HepG2 (cell line): ENCODE data around the gene HINFP. TPM values are rescaled to one million over a fixed set of nuclear protein-coding genes. Genes with fewer than 3 reads are reported as not detected.

Source experiments
- AKNA ChIP-seq: sonication (generic); formaldehyde crosslinking; IDR thresholded peaks from 2 replicates; pipeline ENCODE4 v1.4.0; 2020; ENCODE audit warnings: missing genetic modification reagents, borderline replicate concordance
- ARNT ChIP-seq: fragments of 450-650 bp; IDR thresholded peaks from 2 replicates; pipeline ENCODE4 v1.6.1; 2017
- CHCHD3 ChIP-seq: sonication (generic); formaldehyde crosslinking; IDR thresholded peaks from 2 replicates; pipeline ENCODE4 v1.8.0; 2022; ENCODE audit warnings: mild to moderate bottlenecking, missing genetic modification reagents, moderate library complexity
- GMEB1 ChIP-seq: sonication (generic); formaldehyde crosslinking; IDR thresholded peaks from 2 replicates; pipeline ENCODE4 v1.5.1; 2020; ENCODE audit warnings: missing genetic modification reagents, mild to moderate bottlenecking, borderline replicate concordance
- GPN1 ChIP-seq: sonication (generic); formaldehyde crosslinking; IDR thresholded peaks from 2 replicates; pipeline ENCODE4 v1.5.1; 2020; ENCODE audit warnings: missing genetic modification reagents, borderline replicate concordance
- HNF1B ChIP-seq: sonication (generic); formaldehyde crosslinking; IDR thresholded peaks from 2 replicates; pipeline ENCODE4 v1.5.1; 2020; ENCODE audit warnings: mild to moderate bottlenecking, moderate library complexity, missing genetic modification reagents
- KDM1A ChIP-seq: IDR thresholded peaks from 2 replicates; pipeline ENCODE4 v1.6.1; 2016; ENCODE audit warnings: missing compliant biosample characterization
- KLF15 ChIP-seq: sonication (generic); formaldehyde crosslinking; IDR thresholded peaks from 2 replicates; pipeline ENCODE4 v1.8.1; 2023; ENCODE audit warnings: borderline replicate concordance, mild to moderate bottlenecking, inconsistent platforms, missing genetic modification reagents, mixed read lengths
- POLR2A ChIP-seq, 2 experiments: IDR thresholded peaks; 2 replicates each; pipeline ENCODE4 v1.6.1; 2011; ENCODE audit warnings: low read depth in 2 of 2, low read length in 2 of 2, mild to moderate bottlenecking in 1 of 2, moderate library complexity in 1 of 2; ENCODE audit not compliant: insufficient read depth in 1 of 2
- RXRA ChIP-seq: sonication (generic); formaldehyde crosslinking; IDR thresholded peaks from 2 replicates; pipeline ENCODE4 v1.5.1; 2020; ENCODE audit warnings: missing genetic modification reagents
- SRSF4 ChIP-seq: fragments of 200-400 bp; formaldehyde crosslinking; IDR thresholded peaks from one replicate; pipeline ENCODE4 v1.6.1; 2018; ENCODE audit warnings: mild to moderate bottlenecking, low read depth, low read length, moderate library complexity; ENCODE audit not compliant: poor library complexity, severe bottlenecking
- TSC22D2 ChIP-seq: sonication (generic); formaldehyde crosslinking; IDR thresholded peaks from 2 replicates; pipeline ENCODE4 v1.5.1; 2020; ENCODE audit warnings: missing genetic modification reagents, mild to moderate bottlenecking, borderline replicate concordance
- ZNF136 ChIP-seq: sonication (generic); formaldehyde crosslinking; IDR thresholded peaks from 2 replicates; pipeline ENCODE4 v1.8.1; 2022; ENCODE audit warnings: low read depth, mild to moderate bottlenecking, moderate library complexity, missing genetic modification reagents
- ZNF552 ChIP-seq: sonication (generic); formaldehyde crosslinking; IDR thresholded peaks from 2 replicates; pipeline ENCODE4 v1.9.0; 2022; ENCODE audit warnings: missing genetic modification reagents, mild to moderate bottlenecking, borderline replicate concordance
- ZNF674 ChIP-seq: sonication (generic); formaldehyde crosslinking; IDR thresholded peaks from 2 replicates; pipeline ENCODE4 v1.5.0; 2020; ENCODE audit warnings: low read depth, mild to moderate bottlenecking, missing genetic modification reagents
- polyA plus RNA-seq, 8 experiments: library from polyadenylated mRNA; depleted of rRNA in 3 of 8; stranded (reverse) in 7 of 8; unstranded in 1 of 8; fragments of >200 nt; fragmentation: Illumina TruSeq in 4 of 8; extraction: Trizol in 4 of 8; gene quantifications; 2 replicates each; pipeline versions ENCODE4 v1.2.1 to v1.2.3, GENCODE V29; 2011 to 2016; ENCODE audit warnings: low read depth in 4 of 8, missing spikeins in 1 of 8, mixed read lengths in 1 of 8; ENCODE audit not compliant: insufficient read depth in 1 of 8
- total RNA-seq, 5 experiments: library from RNA; depleted of rRNA; stranded (reverse); fragments of >200 nt; fragmentation: Illumina TruSeq; extraction: Trizol; gene quantifications; 2 replicates each; pipeline ENCODE4 v1.2.3, GENCODE V29; 2016; ENCODE audit warnings: low read depth in 1 of 5

HINFP gene
- total and polyA plus RNA-seq, 2 of the 13 experiments (the other 11 are each of a cell fraction or from before 2014, with no cell fraction given) = 15.1 to 21.4 TPM

- TF ChIP-seq AKNA (CRISPR knock-in tag) (no peak), ARNT (no peak), KDM1A (CRISPR knock-in tag) (no peak), HNF1B (CRISPR knock-in tag) (no peak), ZNF552 (CRISPR knock-in tag) (0 out of 2 replicates have a peak, but pooled peaks have one; percentile 40), ZNF674 (CRISPR knock-in tag) (no peak), CHCHD3 (CRISPR knock-in tag) (no peak), ZNF136 (CRISPR knock-in tag) (peak; percentile 80; the same call in 1 of the 2 replicates), KLF15 (CRISPR knock-in tag) (no peak), POLR2A (IDR thresholded peaks at IDR 0.05; ENCODE audit: insufficient read depth in 1 of 2, low read depth in 2 of 2, low read length in 2 of 2) (peak in 1 of 2 experiments; percentile 48; a peak in 2 of 4 replicates), GMEB1 (CRISPR knock-in tag) (no peak), RXRA (CRISPR knock-in tag) (peak; percentile 30; the same call in 1 of the 2 replicates), GPN1 (CRISPR knock-in tag) (no peak), SRSF4 (no peak), TSC22D2 (CRISPR knock-in tag) (peak; percentile 14; the same call in 1 of the 2 replicates)
Observed at GRCh38 chr11:119100994-119101758, 20.2 kb upstream of the HINFP start (continued).
